GM18499 (cell line): Measurements from ENCODE around the gene SPATA16.
"Not testable (repeated sequence)": the region's sequence is repeated elsewhere in the genome, so short reads cannot be mapped to it uniquely, and the experiment has no call there.

Experiments
- ATAC-seq: cut with Tn5 transposase; IDR thresholded peaks from one replicate; pipeline ENCODE4 v1.9.1; 2021; ENCODE audit warnings: moderate number of reproducible peaks; ENCODE audit not compliant: insufficient read depth, unreplicated experiment

SPATA16 gene

DNA sequence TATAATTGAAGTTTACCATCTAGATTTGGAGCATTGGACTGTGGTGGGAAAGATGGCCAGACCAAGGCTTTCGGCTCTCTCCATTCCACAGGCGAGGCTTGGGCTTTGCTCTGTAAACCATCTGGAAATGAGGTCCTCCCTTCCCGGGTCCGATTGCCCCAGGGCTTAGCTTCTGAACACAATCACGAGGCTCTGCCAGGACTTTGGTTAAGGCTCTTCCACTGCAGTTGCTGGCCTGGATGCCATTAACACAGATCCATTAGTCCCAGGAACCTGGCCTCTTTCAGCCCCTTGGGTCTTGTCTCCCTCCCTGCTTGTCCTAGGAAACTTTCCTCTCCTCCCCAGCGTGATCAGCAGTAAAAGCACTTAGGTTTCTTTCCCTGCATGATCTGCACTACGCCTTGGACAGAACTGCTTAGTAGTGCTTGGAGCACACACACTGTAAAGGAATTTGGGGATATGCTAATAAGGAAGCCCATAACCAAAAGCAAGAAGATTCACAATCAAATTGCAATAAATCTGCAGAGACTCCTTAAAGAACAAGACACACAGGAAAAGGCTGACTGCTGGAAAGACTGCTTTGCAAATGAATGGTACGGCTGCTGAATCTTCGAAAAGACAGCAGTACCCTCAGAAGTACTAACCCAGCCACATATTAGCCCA, 236.2 kb downstream of the SPATA16 start:
- no peak for ATAC-seq

DNA sequence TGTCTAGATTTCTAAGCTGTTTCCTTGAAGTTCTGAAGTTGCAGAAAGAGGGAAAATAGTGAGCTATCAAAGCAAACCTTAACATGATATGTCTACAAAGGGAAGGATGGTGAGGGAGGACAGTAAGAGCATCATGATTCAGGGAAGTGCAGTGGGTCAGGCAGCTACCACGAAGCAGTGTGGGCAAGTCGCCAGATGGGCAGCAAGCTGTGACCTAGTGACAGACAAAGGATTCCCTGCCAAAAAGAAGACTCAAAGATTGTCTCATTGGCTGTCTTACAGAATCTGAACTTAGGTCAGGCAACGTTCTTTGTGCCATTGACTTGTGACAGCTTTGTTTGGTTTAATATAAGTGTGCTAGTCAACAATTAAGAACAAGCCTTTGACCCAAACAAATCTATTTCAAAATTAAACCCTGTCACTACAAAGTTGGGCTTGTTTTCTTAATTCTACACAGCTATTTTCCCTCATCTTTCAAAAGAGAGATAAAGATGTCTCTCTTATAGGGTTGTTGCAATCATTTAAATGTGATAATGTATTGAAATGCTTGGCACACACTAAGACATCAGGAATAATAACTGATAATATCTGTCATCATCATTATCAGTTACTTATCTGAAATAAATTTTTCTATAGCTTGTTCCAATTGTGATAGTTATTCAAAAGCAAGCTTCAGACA, 237.3 kb downstream of the SPATA16 start:
- ATAC-seq: no peak

DNA sequence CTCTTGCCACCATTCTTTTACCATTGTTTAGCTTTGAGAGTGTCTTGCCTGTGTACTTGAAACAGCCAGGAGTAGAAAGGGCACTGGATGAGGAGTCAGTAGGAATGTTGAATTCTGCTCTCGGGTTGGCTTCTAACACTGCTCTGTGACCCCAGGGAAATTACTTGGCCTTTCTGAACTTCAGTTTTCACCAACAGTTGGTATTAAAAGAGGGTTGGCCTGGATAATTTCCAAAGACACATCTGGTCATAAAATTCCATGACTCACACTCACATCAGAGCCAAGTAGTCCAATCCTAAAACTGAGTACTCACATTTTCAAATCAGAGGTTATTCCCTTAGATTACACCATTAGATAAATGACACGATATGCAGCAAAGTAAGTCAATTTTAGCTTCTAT, 248.9 kb downstream of the SPATA16 start:
- ATAC-seq: no peak

DNA sequence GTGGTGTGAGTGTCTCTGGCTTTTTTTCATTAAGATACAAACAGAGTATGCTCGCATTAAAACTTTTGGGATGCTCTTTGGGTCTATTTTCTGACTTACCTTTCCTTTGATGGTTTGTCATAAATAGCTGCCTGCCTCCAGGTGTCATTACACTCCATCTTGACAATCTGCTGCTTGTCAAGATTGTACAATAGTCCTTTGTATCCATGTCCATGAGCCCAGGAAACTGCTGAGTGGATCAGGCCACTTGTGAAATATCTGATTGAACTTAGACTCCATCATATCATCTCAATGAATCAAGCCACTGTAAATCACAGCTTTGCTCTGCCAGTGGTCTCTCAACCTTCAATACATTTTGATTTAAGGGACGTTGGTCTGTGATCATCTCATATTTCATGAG, 255.3 kb downstream of the SPATA16 start:
- ATAC-seq: no peak

DNA sequence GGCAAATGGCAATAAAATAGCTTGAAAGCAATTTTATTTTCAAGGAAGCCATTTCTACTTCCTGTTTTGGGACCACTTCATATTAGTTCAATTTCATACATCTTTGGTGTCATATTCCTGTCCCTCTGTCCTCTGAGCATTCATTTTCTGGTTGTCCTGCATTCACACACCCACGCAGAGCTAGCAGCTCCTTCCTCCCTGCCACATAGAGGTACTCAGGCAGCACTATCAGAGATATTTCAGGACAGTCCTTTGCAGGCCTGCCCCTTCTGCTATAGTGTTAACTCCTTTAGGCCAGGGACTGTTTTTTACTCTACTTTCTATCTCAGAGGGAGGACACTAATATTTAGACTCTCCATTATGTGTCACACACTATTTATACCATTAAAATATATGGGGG, 258.5 kb downstream of the SPATA16 start:
- ATAC-seq: no peak

DNA sequence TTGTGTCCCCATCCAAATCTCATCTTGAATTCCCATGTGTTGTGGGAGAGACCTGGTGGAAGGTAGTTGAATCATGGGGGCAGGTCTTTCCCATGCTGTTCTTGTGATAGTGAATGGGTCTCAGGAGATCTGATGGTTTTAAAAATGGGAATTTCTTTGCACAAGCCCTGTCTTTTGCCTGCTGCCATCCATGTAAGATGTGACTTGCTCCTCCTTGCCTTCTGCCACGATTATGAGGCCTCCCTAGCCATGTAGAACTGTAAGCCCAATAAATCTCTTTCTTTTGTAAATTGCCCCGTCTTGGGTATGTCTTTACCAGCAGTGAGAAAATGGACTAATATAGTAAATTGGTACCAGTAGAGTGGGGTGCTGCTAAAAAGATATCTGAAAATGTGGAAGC, 261.7 kb downstream of the SPATA16 start:
- not testable (repeated sequence) for ATAC-seq

DNA sequence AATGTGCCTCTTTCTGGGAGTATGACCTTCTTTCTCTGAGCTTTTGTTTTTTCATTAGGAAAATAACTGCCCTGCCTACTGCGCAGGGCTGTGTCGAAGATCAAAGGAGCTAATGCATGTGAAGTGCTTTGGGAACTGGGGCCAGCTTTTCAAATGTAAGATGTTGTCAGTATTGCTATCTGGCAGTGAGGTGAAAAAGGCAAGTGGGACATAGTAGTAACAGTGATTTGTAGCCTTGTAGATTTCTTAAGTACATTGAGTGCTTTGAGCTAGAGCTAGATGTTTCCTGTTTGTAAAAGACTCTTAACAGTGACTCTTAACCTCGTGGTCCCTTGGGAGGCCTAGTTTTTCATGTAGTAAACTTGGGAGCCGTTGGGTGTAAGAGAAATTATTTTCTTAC, 264.0 kb downstream of the SPATA16 start:
- ATAC-seq: no peak

DNA sequence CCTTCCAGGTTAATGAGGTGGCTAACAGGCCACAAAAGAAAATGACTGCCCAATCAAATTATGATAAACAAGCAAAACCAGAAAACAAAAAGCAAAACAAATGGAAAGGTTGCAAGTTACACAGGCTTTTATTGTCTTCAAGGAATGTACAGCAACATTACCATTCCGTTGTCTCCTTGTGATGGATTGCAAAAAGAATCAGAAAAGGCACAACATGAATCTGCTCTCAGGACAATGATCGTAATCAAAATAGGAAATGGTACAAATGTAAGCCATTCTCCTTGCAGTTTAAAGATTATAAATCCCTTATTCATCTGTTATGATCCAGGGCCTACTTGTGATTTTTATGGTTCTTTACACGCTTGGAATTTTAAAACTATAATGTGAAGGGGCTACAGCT, 264.7 kb downstream of the SPATA16 start:
- no peak for ATAC-seq

DNA sequence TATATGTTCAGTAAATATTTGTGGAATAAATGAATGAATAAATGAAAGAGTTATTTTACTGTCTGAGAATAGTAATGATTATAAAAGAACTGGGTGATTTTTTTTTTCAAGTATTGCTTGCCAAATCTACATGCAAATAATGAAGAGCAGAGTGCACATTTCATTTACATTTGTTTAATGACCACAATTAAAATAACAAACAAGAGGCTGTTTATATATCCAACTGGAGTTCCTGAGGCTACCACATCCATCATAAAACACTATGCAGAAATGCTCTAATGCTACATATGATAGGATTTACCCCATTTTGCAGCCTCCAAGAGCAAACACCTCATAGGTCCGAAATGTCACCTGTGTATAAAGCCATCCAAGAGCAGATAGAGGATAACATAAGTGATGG, 266.0 kb downstream of the SPATA16 start:
- no peak for ATAC-seq

DNA sequence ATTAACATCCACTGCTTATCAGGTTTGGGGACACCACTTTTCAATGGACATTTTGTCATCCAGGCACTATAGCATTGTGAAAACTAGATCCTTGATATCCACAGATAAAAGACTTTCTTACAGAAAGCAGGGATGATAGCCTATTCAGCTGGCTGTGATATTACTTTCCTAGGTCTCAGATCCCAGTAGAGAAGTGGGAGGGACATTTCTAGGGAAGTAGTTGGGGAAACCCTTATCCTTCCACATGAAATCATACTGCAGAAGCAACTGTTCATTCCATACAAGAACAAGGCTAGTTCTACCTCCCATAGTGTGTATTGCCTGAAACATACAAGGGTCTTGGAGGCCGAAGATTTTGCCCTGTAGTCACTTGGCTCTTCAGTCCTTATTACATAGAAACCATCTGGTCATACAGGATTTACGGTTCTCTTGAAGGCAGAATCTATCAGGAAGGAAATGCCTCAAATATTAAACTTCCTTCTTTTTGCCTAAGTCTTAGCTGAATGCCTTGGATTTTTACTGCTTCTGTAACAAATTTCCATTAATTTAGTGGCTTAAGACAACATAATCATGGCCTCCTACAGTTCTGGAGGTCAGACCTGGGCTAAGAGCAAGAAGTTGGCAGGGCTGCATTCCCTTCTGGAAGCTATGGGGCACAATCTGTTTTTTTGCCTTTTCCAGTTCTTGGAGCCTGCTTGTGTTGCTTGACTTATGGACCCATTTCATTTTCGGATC, 271.1 kb downstream of the SPATA16 start:
- no peak for ATAC-seq

DNA sequence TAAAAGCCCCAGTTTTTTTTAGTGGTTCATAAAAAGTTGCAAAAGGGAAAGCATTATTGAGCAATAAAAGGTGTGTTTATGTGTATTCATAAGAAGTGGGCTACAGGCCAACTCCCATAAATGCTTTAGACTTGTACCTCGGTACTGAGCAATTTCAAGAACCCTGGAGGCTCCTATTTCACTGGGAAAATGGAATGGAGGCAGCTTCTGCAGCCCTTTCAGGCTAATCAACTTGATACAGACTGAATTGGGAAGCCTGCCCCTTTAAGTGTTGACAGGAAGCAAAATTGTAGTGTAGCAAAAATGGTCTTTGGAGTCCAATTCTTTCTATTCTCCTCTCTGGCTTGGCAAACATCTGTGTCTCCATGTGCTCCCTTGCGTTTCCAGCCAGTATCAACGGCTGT, 271.7 kb downstream of the SPATA16 start:
- no peak for ATAC-seq

DNA sequence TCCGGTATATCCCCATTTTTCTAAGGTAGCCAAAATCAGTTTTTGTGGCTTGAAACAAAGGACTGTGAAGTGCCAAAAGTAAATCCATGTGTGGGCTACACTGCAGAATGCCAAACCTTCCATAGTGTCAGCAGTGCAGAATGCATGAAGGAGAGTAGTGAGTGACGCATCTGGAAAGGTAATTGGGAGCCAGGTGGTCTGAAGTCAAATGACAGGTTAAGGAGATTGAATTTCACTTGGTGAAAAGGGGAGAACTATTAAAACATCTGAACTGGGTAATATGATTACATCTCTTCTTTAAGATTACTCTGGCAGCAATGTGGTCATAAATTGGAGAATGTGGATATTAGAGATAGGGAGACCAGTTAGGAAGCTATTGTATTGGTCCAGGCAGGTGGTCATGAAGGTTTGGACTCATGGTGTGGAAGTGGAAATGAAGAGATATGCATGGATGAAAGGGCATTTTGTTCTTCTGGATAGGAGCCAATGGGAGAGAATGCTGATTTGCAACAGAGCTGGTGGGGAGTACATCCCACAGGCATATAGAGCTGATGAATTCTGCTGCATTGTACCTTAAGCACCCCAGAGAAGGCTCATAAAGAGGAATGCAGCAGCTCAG, 272.3 kb downstream of the SPATA16 start:
- no peak for ATAC-seq

DNA sequence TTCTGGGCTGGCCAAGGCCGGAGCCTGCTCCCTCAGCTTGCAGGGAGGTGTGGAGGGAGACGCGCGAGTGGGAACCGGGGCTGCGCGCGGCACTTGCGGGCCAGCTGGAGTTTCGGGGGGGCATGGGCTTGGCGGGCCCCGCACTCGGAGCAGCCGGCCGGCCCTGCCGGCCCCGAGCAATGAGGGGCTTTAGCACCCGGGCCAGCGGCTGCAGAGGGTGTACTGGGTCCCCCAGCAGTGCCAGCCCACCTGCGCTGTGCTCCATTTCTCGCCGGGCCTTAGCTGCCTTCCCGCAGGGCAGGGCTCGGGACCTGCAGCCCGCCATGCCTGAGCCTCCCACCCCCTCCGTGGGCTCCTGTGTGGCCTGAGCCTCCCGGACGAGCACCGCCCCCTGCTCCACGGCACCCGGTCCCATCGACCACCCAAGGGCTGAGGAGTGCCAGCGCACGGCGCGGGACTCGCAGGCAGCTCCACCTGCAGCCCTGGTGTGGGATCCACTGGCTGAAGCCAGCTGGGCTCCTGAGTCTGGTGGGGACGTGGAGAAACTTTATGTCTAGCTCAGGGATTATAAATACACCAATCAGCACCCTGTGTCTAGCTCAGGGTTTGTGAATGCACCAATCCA, 274.2 kb downstream of the SPATA16 start:
- not testable (repeated sequence) for ATAC-seq

DNA sequence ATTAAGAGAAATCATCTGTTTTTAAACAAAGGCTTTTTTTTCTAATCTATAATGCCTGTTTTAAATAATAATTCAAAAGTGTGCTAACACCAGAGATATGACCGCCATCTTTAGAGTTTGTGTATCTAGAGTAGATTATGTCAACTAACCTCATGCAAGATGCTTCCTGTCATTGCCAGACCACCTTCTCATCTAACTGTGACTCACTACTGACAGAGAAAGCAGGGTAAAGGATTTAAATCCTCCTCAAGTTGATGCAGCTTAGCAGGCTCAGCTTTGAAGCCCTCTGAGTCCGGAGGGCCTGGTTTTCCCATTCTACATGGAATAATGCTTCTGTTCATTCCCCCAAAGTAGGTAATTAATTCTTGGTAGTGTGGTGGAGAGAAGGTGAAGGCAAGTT, 282.0 kb downstream of the SPATA16 start:
- ATAC-seq: no peak

DNA sequence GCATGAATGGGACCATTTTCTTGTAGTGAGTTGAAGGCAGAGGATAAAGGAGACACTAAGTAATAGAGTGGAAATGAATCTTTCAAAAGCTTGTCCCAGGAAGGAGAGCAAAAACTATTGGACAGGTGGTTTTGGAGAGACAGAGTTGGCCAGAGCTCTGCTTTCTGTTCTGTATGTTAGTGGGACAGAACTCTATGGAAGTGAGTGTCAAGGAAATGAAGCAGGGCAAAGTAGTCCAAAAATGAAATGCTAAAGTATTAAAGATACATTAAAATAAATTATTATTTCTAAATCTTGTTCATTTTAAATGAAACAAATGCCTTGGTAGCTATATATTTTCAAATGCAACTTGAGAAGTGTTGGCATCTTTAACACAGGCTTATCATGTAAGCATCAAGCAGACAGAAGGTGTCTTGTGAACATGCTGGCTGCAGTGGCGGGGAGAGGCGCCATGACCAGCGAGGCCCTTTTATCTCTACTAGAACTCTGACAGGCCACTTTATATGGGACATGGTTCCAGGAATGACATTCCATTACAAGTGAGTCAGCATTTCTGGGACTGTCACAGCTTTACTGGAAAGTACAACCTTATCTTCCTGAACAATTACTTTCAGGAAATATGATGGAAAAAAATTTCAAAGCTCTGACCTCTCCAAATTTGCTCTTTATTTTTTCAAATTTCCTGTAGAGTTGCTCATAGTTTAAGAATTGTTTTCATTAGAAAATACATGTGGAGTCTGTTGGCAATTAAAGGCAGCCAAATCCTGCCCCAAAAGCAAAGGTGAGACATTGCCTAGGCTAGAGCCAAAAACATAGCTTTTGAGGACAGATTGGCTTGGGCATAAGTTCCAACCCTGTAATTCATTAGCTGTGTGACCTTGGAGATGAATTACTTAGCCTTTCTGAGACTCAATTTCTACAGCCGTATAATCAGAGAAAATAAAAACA, 284.0 kb downstream of the SPATA16 start:
- ATAC-seq: no peak

DNA sequence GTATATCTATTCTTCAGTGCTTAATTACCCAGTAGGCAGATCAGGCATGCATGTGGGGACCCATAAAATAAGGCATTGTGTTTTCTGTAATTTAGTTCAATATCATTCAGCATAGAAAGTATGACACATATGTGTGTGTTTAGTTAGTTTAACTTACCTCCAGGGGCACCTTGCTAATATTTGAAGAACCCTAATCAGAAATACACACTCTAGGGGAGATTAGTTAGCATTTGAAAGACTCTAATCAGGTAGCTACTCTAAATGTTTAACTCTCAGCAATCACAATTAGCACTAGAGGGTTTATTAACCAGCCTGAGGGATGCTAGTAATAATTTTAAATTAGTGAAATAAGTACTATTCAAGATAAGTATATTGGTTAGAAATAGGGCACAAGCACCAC, 286.0 kb downstream of the SPATA16 start:
- ATAC-seq: no peak

DNA sequence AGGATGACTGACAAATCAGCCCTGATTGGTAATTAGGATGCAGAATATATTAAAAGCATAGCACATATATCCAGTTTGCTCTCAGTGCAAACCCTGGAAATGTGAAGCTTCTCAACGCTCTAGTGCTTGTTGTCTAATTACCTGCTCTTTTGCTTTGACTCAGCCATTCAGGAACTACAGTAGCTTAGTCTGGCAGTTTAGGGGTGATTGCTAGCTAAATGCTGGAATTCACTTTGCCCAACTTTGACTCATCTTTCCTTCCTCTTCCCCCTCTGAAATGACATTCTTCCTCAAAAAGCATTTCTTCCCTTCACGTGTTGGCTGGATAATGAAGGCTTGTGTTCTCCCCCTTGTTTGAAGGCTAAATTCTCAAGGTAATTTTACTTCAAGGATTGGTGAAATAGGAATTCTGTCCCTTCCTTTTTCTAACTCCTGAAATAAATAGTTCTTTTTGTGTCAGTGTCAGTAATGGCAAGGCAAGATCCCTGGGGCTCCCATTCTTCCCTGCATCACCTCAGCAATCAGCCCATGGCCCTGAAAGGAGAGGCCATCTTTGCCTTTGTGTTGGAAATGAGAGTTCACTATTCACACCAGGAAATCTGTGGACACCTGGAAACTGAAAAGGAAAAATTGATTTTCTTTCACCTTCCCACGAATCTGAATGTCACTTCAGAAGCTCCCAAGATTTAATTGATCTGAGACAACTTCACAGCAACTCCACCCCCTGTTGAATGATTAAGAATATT, 286.9 kb downstream of the SPATA16 start:
- no peak for ATAC-seq

DNA sequence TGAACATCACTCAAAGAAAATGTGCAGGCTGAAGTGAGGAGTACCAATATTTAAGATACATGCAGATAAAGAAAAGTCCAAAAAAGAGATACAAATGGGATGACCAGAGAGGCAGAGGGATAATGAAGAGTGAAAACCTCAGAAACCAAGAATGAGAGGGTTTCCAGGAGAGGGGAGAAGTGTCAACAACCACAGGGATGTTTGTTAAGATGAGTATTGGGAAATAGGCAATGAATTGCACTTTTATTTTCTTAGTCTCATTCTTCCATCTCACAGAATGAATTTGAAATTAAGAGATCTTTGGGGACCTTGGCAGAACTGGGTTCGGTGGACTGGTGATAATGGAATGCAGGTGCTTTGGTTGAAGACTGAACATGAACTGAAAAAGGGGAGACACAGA, 288.0 kb downstream of the SPATA16 start:
- no peak for ATAC-seq

DNA sequence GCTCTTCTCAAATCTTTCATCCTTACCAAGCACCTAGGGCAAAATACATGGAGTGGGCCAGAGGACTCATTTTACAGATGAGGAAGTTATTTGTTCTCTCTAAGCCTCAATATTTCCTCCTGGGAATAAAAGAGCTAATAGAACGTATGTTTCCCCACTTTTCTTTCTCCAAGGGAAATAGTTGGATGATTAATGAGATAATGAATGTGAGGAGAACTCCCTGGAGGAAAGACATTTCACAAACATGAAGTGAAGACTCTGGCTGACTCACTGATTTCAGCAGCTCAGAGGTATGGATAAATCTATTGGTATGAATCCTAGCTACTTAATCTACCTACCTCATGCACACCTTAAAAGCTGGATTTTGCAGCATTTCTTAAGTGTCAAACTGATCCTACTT, 292.1 kb downstream of the SPATA16 start:
- no peak for ATAC-seq
